GM23248 (cell line): ENCODE results near the gene PAM.

ENCODE experiments used
- EZH2 ChIP-seq: fragments of 200-600 bp; sonication (generic); IDR thresholded peaks from 2 replicates; pipeline ENCODE4 v1.6.1; 2018; ENCODE audit warnings: antibody characterized with exemption, mild to moderate bottlenecking; ENCODE audit not compliant: insufficient read depth, poor library complexity, severe bottlenecking
- EZH2phosphoT487 ChIP-seq: fragments of 200-600 bp; sonication (generic); IDR thresholded peaks from 2 replicates; pipeline ENCODE4 v1.6.1; 2018; ENCODE audit warnings: antibody characterized with exemption, moderate library complexity, mild to moderate bottlenecking, low read depth; ENCODE audit not compliant: insufficient read depth

GRCh38 chr5:102778478-102778877 is 23.4 kb downstream of the PAM start:
- no peak for TF ChIP-seq EZH2
- TF ChIP-seq EZH2phosphoT487 = no peak
